AG08395 (cell line): ENCODE results near the gene SLC38A1.

Experiments
- DNase-seq: peaks from one replicate; pipeline ENCODE4 v3.0.0; 2012; ENCODE audit warnings: mixed read lengths, low spot score

The SLC38A1 gene

GRCh38 chr12:46230983-46231382 is 37.9 kb downstream of the SLC38A1 start:
- no peak for DNase-seq

- no peak for DNase-seq
Observed at GRCh38 chr12:46230306-46230705, 38.5 kb downstream of the SLC38A1 start.

GRCh38 chr12:46227616-46228015 is 41.2 kb downstream of the SLC38A1 start:
- no peak for DNase-seq

- DNase-seq, result peak; percentile 69
Observed at GRCh38 chr12:46224386-46224785, 44.5 kb downstream of the SLC38A1 start.

DNA sequence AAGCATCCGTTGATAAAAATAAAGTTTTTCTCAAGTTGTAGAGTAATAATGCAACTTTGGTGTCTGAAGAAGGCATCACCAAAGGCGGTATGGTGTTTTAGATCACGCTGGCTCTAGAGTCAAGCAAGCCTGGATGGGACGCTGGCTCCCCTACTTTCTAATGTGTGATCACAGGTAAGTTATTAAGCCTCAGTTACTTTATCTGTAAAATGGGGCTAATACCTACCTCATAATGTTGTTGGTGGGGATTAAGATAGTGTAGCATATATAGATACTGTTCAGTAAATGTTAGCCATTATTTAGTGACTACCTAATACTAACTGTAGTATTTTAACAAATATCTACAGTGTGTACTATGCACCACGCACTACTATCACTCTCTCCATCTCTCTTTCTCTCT is 45.8 kb downstream of the SLC38A1 start:
- no peak for DNase-seq

DNA sequence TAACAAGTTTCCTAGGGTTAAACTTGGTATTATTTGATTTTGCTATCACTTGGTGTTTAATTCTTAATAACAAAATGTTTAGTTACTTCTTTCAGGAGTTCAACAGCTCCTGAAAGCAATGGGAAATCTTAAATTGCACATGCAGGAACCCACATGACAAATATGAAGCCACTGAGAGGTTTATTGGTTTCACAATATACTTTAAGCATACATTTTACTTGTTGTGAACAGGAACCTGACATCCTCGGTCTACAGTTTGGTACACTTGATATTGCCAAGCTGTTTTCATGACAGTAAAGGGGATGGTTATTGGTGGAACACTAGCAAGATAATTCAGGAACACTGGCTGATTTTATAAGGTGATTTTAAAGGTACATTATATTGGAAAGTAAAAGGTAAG is 46.2 kb downstream of the SLC38A1 start:
- DNase-seq, result no peak

- peak; percentile 8 for DNase-seq
Observed at GRCh38 chr12:46221255-46222128, 47.4 kb downstream of the SLC38A1 start.

- DNase-seq, result peak; percentile 50
Observed at GRCh38 chr12:46219877-46220655, 48.8 kb downstream of the SLC38A1 start.

DNA sequence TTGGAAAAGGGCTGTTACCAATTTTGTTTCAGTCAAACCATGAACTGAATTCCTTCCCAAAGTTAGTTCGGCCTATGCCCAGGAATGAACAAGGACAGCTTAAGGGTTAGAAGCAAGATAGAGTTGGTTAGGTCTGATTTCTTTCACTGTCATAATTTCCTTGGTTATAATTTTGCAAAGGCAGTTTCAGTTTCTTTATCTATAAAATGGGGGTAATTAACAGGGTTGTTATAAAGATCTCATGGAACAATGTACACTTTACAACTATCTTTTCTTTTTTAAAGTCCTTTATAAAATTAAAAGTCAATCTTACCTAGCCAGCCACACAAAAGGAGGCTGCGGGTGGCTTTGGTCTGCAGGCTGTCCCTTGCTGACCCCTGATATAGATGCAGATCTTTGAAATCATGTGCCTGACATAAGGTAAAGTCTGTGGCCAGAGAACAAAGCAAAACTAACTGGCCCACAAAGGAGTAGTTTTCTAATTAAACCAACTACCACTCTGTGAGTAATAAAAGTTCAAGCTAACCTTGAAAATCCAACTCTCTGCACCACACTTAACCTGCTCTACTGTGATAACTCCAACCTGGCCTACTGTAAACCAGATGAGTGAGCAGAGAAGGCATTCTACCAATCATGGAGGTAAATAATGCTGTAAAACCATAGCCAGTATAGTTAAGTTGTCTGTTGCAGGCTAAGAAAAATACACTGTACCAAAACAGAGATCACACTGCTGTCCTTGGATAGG is 49.5 kb downstream of the SLC38A1 start:
- DNase-seq, result no peak

GRCh38 chr12:46218322-46219095 is 50.3 kb downstream of the SLC38A1 start:
- DNase-seq, result no peak

DNA sequence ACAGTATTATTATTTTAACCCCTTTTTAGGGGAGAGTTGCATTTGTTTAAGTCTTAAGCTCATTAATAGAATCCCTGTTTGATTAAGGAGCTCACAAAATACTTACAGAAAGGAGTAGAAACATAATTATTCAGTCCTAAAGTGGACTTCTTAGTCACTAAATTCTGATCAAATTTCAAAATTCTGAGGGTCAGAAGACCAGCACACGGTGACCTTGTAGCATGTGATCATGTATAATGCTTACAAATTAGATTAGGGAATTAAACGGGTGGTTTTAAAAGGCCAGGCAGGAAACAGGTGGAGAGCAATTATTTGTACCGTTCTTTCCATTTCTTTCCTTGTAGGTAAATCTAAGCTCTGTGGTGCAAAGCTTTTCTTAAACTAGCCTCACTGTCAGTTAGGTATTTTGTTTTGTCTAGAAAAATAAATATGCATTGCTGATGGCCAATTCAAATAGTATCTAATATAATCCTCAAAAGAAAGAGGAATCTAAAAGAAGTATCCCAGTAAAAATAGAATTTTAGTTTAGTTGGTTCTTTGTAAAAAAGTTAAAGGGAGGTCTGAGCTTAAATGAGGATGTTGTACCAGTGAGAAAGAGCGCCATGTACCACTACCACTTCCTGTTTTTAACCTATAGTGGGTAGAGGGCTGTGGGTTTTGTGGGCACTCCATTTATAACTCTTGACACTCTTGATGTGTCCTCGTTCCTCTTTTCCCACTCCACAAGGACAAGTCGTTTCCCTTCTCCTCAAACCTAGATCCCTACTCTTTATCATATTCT is 51.1 kb downstream of the SLC38A1 start:
- no peak for DNase-seq

DNA sequence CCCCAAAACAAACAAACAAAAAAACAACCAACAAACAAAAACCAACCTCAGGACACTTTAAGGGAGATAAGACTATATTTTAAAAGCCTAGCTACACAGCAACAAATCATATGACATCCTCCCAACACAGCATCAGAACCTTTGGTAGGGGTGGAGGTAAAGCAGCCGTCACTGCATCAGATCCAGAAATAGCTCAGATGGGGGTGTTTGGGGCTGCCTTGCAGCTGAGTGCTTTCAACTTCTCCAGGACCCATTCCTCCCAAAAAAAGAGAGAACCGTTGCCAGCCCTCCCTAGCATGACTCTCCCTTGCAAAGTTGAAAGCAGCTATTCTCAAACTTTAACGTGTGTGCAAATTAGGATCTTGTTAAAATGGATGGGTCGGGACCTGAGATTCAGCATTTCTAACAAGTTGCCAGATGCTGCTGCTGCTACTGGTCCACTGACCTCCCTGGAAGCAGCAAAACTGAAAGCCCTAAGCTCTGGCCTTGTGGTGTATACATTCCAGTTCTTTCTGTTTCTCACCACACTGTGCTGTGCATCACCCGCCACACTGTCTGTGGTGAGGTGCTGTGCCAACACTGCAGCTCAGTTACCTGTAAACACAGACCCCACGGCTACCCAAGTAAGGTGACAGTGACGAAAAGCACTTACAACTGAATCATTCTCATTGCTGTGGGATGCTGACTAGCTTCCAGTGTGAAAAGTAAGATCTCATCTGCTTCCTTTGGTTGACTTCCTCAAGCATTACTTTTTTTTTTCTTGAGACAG is 54.0 kb downstream of the SLC38A1 start:
- DNase-seq, result no peak

GRCh38 chr12:46212108-46212982 is 56.5 kb downstream of the SLC38A1 start:
- peak; percentile 19 for DNase-seq

- DNase-seq, result no peak
Observed at GRCh38 chr12:46210873-46211439, 57.9 kb downstream of the SLC38A1 start.

DNA sequence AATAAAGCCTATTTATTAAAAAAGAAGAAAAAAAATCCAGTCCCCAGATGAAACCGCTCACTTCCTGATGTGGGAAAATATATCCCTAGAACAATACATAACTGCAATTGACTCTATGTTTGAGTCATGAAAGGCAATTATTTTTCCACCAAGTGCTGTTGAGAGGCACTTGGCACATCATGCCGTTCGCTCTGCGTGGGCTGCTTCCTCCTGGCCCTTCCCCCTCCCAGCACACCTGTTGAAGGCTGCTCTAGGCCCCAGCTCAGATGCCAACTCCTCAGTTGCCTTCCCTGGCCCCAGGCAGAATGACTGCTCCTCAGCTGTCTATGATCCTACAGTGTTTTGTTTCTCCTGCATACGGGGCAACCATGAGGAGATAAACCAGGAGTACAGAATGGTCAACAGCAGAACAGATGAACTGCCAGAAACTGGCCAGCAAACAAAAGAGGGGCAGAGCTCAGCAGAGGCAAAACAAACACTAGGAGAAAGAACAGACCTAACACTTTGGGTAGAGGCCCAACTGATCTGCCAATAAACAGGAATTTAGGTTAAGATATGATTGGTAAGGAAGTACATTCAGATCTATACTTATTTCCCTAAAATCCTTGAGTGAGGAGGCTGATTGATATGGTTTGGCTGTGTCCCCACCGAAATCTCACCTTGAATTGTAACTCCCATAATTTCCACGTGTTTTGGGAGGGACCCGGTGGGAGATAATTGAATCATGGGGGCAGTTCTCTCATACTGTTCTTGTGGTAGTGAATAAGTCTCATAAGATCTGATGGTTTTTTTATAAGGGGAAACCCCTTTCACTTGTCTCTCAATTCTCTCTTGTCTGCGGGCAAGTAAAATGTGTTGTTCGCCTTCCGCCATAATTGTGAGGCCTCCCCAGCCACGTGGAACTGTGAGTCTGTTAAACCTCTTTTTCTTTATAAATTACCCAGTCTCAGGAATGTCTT is 58.6 kb downstream of the SLC38A1 start:
- no peak for DNase-seq

- no peak for DNase-seq
Observed at GRCh38 chr12:46209170-46209569, 59.7 kb downstream of the SLC38A1 start.

DNA sequence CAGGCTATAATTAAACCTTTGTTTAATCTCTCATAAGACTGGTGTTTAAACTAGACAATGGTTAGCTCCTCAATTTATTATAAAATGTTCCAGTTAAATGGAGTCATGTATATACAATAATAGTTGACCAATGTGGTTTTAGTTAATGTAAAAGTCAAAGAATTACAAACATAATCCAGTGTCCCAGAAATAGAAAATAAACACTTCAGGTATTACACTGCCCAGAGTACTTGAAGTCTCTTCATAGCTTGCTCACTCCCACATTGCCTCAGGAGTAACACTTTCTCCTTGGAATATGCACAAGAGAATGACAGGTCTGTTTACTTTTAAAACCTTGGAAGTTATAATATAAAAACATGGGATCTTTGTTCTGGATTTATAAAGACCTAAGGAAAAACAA is 60.5 kb downstream of the SLC38A1 start:
- DNase-seq, result no peak

- DNase-seq, result no peak
Observed at GRCh38 chr12:46207644-46208043, 61.2 kb downstream of the SLC38A1 start.
